Measurements from ENCODE around the gene FSTL5. TPM values are rescaled to one million over a fixed set of nuclear protein-coding genes. Genes with fewer than 3 reads are reported as not detected.

FSTL5 gene
- total RNA-seq, 2 experiments from 2014 or later = not detected

DNA sequence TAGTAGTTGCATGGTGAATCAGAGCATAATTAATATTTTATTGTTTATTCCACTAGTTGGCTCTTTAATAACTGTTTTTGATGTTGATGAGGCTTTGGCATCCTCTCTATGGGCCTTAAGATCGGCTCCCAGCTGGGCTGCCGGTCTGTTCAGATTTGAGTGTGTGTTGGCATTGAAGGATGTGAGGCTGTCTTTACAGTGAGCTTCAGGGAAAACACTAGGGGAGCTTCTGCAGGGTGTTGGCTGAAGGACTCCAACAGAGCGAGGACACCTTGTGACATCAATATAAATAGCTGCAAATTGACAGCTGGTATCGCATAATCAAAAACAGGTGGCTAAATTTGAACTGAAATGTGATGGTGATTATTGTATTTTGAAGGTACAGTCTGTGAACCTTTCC, 322.0 kb downstream of the FSTL5 start:
- Mint-ChIP-seq H3K9me3 (peaks cover 4% of the 10 kb centered on the region), H3K4me1 (ENCODE audit: low read depth) (no peaks in the 10 kb centered on the region), H3K36me3 (ENCODE audit: low read depth) (no peaks in the 10 kb centered on the region), H3K27me3 (no peaks in the 10 kb centered on the region), H3K4me3 (no peak overlapping the region), H3K27ac (no peak overlapping the region)
- ChIA-PET CTCF (no interaction called here), POLR2A (no interaction called here)
- no peak for DNase-seq
- ATAC-seq = no peak
- TF ChIP-seq CTCF (IDR thresholded peaks at IDR 0.05) = no peak
- intact Hi-C loops (cut with micrococcal nuclease) = no loop called here

DNA sequence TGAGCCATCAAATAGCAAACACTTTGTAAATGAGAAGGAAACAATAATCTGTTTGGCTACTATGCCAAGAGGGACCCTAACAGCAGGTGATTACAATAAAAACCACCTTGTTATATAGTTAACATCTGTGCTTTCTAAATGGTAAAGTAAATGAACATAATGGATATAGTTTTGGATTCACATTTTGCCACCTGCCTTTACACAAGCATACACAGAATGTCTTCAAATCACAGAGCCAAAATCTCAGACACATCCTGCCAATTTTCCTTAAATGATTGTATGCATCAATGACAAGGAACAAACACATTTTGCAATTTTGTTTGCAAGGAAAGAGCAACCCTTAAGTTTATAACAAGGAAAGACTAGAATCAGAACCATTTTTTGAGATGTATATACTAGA, 334.2 kb downstream of the FSTL5 start:
- ChIA-PET POLR2A (no interaction called here), CTCF (no interaction called here)
- no peak for TF ChIP-seq CTCF (IDR thresholded peaks at IDR 0.05)
- Mint-ChIP-seq H3K27me3 (no peaks in the 10 kb centered on the region), H3K4me1 (ENCODE audit: low read depth) (no peaks in the 10 kb centered on the region), H3K36me3 (ENCODE audit: low read depth) (no peaks in the 10 kb centered on the region), H3K27ac (no peak overlapping the region), H3K4me3 (no peak overlapping the region), H3K9me3 (peaks cover 3% of the 10 kb centered on the region)
- DNase-seq (no peak), ATAC-seq (no peak)
- intact Hi-C loops (cut with micrococcal nuclease) = no loop called here

DNA sequence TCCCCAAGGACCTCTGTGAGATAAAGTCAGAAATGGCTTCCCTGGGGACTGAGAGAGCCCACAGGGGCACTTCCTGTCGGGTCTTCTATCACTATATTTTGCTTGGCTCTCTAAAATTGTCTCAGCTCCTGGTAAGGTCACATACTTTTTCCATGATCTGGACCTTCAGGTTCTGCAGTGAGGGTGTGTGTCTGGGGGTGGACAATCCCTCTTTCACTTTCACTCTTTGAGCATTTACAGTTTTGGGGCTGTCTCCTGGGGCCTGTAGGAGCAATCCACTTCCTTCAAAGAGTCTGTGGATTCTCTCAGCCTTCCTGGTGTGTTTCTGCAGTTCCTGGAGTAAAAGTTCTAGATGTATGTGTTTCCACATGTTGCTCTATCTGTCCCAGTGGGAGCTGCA, 335.7 kb downstream of the FSTL5 start:
- H3K9me3 Mint-ChIP-seq = peaks cover 2% of the 10 kb centered on the region
- H3K4me1 Mint-ChIP-seq (ENCODE audit: low read depth) = no peaks in the 10 kb centered on the region
- no peaks in the 10 kb centered on the region for H3K27me3 Mint-ChIP-seq
- TF ChIP-seq CTCF (IDR thresholded peaks at IDR 0.05) = no peak
- CTCF ChIA-PET = no interaction called here
- no peak for DNase-seq
- H3K36me3 Mint-ChIP-seq (ENCODE audit: low read depth) = no peaks in the 10 kb centered on the region
- intact Hi-C loops (cut with micrococcal nuclease) = no loop called here
- H3K27ac Mint-ChIP-seq = no peak overlapping the region
- no peak for ATAC-seq
- no peak overlapping the region for H3K4me3 Mint-ChIP-seq
- POLR2A ChIA-PET = no interaction called here

DNA sequence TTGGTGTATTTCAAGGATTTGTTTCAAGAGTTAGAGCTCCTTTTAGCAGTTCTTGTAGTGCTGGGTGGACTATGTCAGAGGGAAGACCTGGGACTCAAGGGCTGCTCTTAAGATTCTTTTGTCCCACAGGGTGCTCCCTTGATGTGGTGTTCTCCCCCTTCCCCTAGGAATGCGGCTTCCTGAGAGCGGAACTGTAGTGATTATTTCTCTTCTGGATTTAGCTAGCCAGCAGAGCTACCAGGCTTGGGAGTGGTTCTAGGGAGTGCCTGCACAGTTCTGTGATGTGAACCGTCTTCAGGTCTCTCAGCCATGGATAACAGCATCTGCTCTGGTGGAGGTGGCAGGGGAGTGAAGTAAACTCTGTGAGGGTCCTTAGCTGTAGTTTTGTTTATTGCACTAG, 336.8 kb downstream of the FSTL5 start:
- no peak for TF ChIP-seq CTCF (IDR thresholded peaks at IDR 0.05)
- peaks cover 2% of the 10 kb centered on the region for H3K9me3 Mint-ChIP-seq
- CTCF ChIA-PET = no interaction called here
- intact Hi-C loops (cut with micrococcal nuclease) = no loop called here
- ATAC-seq = no peak
- no peaks in the 10 kb centered on the region for H3K4me1 Mint-ChIP-seq (ENCODE audit: low read depth)
- no peak overlapping the region for H3K27ac Mint-ChIP-seq
- no peak overlapping the region for H3K4me3 Mint-ChIP-seq
- H3K27me3 Mint-ChIP-seq = no peaks in the 10 kb centered on the region
- POLR2A ChIA-PET = no interaction called here
- DNase-seq = no peak
- H3K36me3 Mint-ChIP-seq (ENCODE audit: low read depth) = no peaks in the 10 kb centered on the region

DNA sequence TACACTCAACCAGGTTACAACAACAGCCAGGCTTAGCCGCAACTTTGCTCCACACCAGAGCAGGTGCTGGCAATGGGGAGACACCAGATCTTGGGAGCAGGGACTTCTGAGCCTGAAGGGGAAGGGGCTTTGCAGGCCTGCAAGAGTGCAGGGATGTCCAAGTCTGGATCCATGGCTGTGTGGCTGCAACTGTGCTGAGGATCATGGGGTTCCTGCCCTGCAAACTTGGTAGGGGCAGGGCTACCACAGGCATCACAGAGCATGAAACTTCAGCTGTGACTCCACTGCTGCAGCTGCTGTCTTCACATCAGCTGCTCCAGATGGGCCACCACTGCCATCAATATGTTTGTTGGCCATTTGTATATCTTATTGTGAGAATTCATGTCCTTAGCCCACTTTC, 340.4 kb downstream of the FSTL5 start:
- H3K27me3 Mint-ChIP-seq = no peaks in the 10 kb centered on the region

More for the DNA sequence above, 340.4 kb downstream of the FSTL5 start:
- POLR2A ChIA-PET = no interaction called here
- no peak for TF ChIP-seq CTCF (IDR thresholded peaks at IDR 0.05)
- no peaks in the 10 kb centered on the region for H3K4me1 Mint-ChIP-seq (ENCODE audit: low read depth)
- ATAC-seq = no peak
- no peaks in the 10 kb centered on the region for H3K36me3 Mint-ChIP-seq (ENCODE audit: low read depth)
- intact Hi-C loops (cut with micrococcal nuclease) = no loop called here
- DNase-seq = no peak
- H3K9me3 Mint-ChIP-seq = peaks cover 2% of the 10 kb centered on the region
- CTCF ChIA-PET = no interaction called here
- no peak overlapping the region for H3K4me3 Mint-ChIP-seq
- H3K27ac Mint-ChIP-seq = no peak overlapping the region

All from activated CD8-positive, alpha-beta T cell treated with anti-CD3 and anti-CD28 coated beads for 36 hours (primary cell).